H9 (cell line): Measurements from ENCODE around the gene ADAMTSL5. TPM values are rescaled to one million over a fixed set of nuclear protein-coding genes. Genes with fewer than 3 reads are reported as not detected.

Experiments
- DNase-seq: peaks from one replicate; pipeline ENCODE4 v3.0.0-alpha.2; 2017
- H2AFZ ChIP-seq: one replicate; pipeline ENCODE4 v1.6.1; 2013; ENCODE audit warnings: mild to moderate bottlenecking, low read length, control low read depth, moderate library complexity
- H2AK5ac ChIP-seq: 2 replicates; pipeline ENCODE4 v1.6.1; 2013; ENCODE audit warnings: low read length, control low read depth, mixed read lengths; ENCODE audit not compliant: insufficient read length
- H2BK120ac ChIP-seq: one replicate; pipeline ENCODE4 v1.6.1; 2013; ENCODE audit warnings: low read depth, mild to moderate bottlenecking, low read length, control low read depth, inconsistent platforms; ENCODE audit not compliant: poor library complexity, severe bottlenecking
- H2BK12ac ChIP-seq: 2 replicates; pipeline ENCODE4 v1.6.1; 2013; ENCODE audit warnings: low read length, control low read depth, mixed read lengths, low read depth; ENCODE audit not compliant: insufficient read length
- H2BK15ac ChIP-seq: 2 replicates; pipeline ENCODE4 v1.6.1; 2013; ENCODE audit warnings: low read depth, low read length, control low read depth
- H2BK20ac ChIP-seq: one replicate; pipeline ENCODE4 v1.6.1; 2013; ENCODE audit warnings: low read depth, mild to moderate bottlenecking, low read length, control low read depth, inconsistent platforms; ENCODE audit not compliant: poor library complexity, severe bottlenecking
- H2BK5ac ChIP-seq: 2 replicates; pipeline ENCODE4 v1.6.1; 2013; ENCODE audit warnings: low read length, control low read depth, mixed read lengths; ENCODE audit not compliant: insufficient read length
- H3K14ac ChIP-seq: 2 replicates; pipeline ENCODE4 v1.6.1; 2013; ENCODE audit warnings: low read length, control low read depth; ENCODE audit not compliant: insufficient read depth
- H3K18ac ChIP-seq: 2 replicates; pipeline ENCODE4 v1.6.1; 2013; ENCODE audit warnings: low read depth, mild to moderate bottlenecking, mixed read lengths, low read length, control low read depth; ENCODE audit not compliant: insufficient read length
- H3K23ac ChIP-seq: 2 replicates; pipeline ENCODE4 v1.6.1; 2013; ENCODE audit warnings: low read length, control low read depth, mixed read lengths, low read depth; ENCODE audit not compliant: insufficient read length
- H3K23me2 ChIP-seq: 2 replicates; pipeline ENCODE4 v1.6.1; 2013; ENCODE audit warnings: low read depth, mild to moderate bottlenecking, mixed read lengths, low read length, control low read depth; ENCODE audit not compliant: insufficient read length, poor library complexity, severe bottlenecking
- H3K27ac ChIP-seq: 2 replicates; pipeline ENCODE4 v1.5.1; 2013; ENCODE audit warnings: low read length, control low read depth, mixed read lengths, low read depth; ENCODE audit not compliant: insufficient read length
- H3K27me3 ChIP-seq: 2 replicates; pipeline ENCODE4 v1.6.1; 2013; ENCODE audit warnings: low read length, control low read depth, inconsistent platforms; ENCODE audit not compliant: insufficient read depth
- H3K4ac ChIP-seq: 2 replicates; pipeline ENCODE4 v1.6.1; 2013; ENCODE audit warnings: low read depth, mild to moderate bottlenecking, control low read depth, inconsistent platforms, low read length, moderate library complexity
- H3K4me1 ChIP-seq: 2 replicates; pipeline ENCODE4 v1.6.1; 2013; ENCODE audit warnings: low read length, control low read depth, inconsistent platforms; ENCODE audit not compliant: insufficient read depth
- H3K4me2 ChIP-seq: 2 replicates; pipeline ENCODE4 v1.6.1; 2013; ENCODE audit warnings: low read length, control low read depth, mixed read lengths; ENCODE audit not compliant: insufficient read length, insufficient read depth
- H3K56ac ChIP-seq: 2 replicates; pipeline ENCODE4 v1.6.1; 2013; ENCODE audit warnings: low read depth, mild to moderate bottlenecking, mixed read lengths, low read length, control low read depth; ENCODE audit not compliant: insufficient read length
- H3K79me1 ChIP-seq: 2 replicates; pipeline ENCODE4 v1.6.1; 2013; ENCODE audit warnings: low read depth, mild to moderate bottlenecking, moderate library complexity, low read length, control low read depth, inconsistent platforms; ENCODE audit not compliant: insufficient read depth, poor library complexity, severe bottlenecking
- H3K79me2 ChIP-seq: 2 replicates; pipeline ENCODE4 v1.6.1; 2013; ENCODE audit warnings: low read length, control low read depth, inconsistent platforms; ENCODE audit not compliant: insufficient read depth
- H3K9ac ChIP-seq: 2 replicates; pipeline ENCODE4 v1.6.1; 2013; ENCODE audit warnings: low read length, control low read depth, mixed read lengths; ENCODE audit not compliant: insufficient read length; ENCODE audit errors: extremely low read depth
- H3K9me3 ChIP-seq: one replicate; pipeline ENCODE4 v1.6.1; 2013; ENCODE audit warnings: low read depth, low read length, inconsistent platforms; ENCODE audit not compliant: control insufficient read depth
- H3T11ph ChIP-seq: one replicate; pipeline ENCODE4 v1.6.1; 2013; ENCODE audit warnings: mild to moderate bottlenecking, low read length, control low read depth, inconsistent platforms
- H4K20me1 ChIP-seq: one replicate; pipeline ENCODE4 v1.6.1; 2013; ENCODE audit not compliant: control insufficient read depth, insufficient read length, insufficient read depth
- H4K5ac ChIP-seq: 2 replicates; pipeline ENCODE4 v1.6.1; 2013; ENCODE audit warnings: low read depth, mild to moderate bottlenecking, mixed read lengths, low read length, control low read depth; ENCODE audit not compliant: insufficient read length
- H4K8ac ChIP-seq: replicated peaks from 2 replicates; pipeline ENCODE4 v1.6.1; 2013; ENCODE audit warnings: low read length, control low read depth, mixed read lengths, low read depth; ENCODE audit not compliant: insufficient read length
- H4K91ac ChIP-seq: 2 replicates; pipeline ENCODE4 v1.6.1; 2013; ENCODE audit warnings: low read depth, mild to moderate bottlenecking, moderate library complexity, mixed read lengths, low read length, control low read depth; ENCODE audit not compliant: insufficient read length
- H3K27ac Mint-ChIP-seq, 3 experiments: 2 replicates in 2 of 3; 3 replicates in 1 of 3; pipeline ENCODE4 v1.8.0; 2020 to 2021; ENCODE audit warnings: mixed read lengths in 3 of 3, mild to moderate bottlenecking in 1 of 3, moderate library complexity in 1 of 3
- H3K27me3 Mint-ChIP-seq: 2 replicates; pipeline ENCODE4 v1.8.0; 2021; ENCODE audit warnings: low read depth, mild to moderate bottlenecking, moderate library complexity, mixed read lengths
- H3K36me3 Mint-ChIP-seq, 3 experiments: 2 replicates in 2 of 3; 3 replicates in 1 of 3; pipeline ENCODE4 v1.8.0; 2020 to 2021; ENCODE audit warnings: low read depth in 3 of 3, mixed read lengths in 3 of 3; ENCODE audit not compliant: insufficient read depth in 1 of 3
- H3K4me1 Mint-ChIP-seq, 2 experiments: 2 replicates each; pipeline ENCODE4 v1.8.0; 2020; ENCODE audit warnings: mixed read lengths in 2 of 2
- H3K4me3 Mint-ChIP-seq, 2 experiments: 2 replicates in 1 of 2; 3 replicates in 1 of 2; pipeline ENCODE4 v1.8.0; 2020 to 2021; ENCODE audit warnings: mild to moderate bottlenecking in 2 of 2, mixed read lengths in 2 of 2, moderate library complexity in 1 of 2
- H3K9me3 Mint-ChIP-seq, 2 experiments: 2 replicates in 1 of 2; 3 replicates in 1 of 2; pipeline ENCODE4 v1.8.0; 2020; ENCODE audit warnings: mild to moderate bottlenecking in 2 of 2, mixed read lengths in 2 of 2, moderate library complexity in 1 of 2
- WGBS: extraction: QIAGEN DNeasy Blood & Tissue Kit; methylation state at CpG from one replicate; pipeline ENCODE4 v1.1.7; 2013; ENCODE audit warnings: missing lambda C conversion rate, low lambda C conversion rate, mixed read lengths; ENCODE audit not compliant: insufficient read length; ENCODE audit errors: extremely low coverage; 5-methylcytosine and 5-hydroxymethylcytosine counted together
- total RNA-seq: library from RNA; stranded (reverse); gene quantifications from 2 replicates; pipeline ENCODE4 v1.2.1, GENCODE V29; 2021
- TF ChIP-seq, protein P1 (sequence below): fragments of 200-600 bp; sonication (generic); conservative IDR thresholded peaks from 3 replicates; pipeline ENCODE4 v1.8.0; 2021; ENCODE audit warnings: antibody characterized with exemption, mild to moderate bottlenecking

The ADAMTSL5 gene
- total RNA-seq, 1 experiment from 2014 or later = 1.5 TPM

DNA sequence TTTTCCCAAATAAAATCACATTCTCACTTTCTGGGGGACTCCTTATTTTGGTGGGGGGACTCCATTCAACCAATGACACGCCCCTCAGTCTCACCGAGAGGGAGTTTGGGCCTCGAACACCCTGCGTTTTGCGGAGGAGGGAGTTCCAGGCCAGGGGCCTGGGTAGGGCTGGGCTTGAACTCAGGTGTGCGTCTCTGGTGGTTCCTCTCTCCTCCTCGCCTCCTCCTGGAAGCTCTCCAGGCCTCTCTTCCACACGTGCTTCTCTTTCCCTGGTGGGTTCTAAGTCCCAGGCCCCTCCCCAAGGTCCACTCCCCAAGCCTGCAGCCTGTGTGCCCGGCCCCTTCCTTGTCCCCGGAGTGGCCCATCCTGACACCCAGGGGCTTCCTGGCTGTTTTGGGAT, 40.6 kb upstream of the ADAMTSL5 start:
- Histone ChIP-seq H3K4me2 (no peak overlapping the region), H4K91ac (no peak overlapping the region), H2BK5ac (no peak overlapping the region), H4K5ac (no peak overlapping the region), H2BK15ac (no peak overlapping the region), H3K79me2 (no peaks in the 10 kb centered on the region; the same call in 1 of the 2 replicates), H2AK5ac (no peak overlapping the region), H3K9ac (no peak overlapping the region), H3K14ac (no peak overlapping the region), H3K56ac (no peak overlapping the region), H2BK12ac (no peak overlapping the region), H2BK20ac (no peak overlapping the region), H4K20me1 (no peaks in the 10 kb centered on the region), H3K18ac (no peak overlapping the region), H3K9me3 (no peaks in the 10 kb centered on the region), H2AFZ (no peak overlapping the region), H3K4me1 (no peaks in the 10 kb centered on the region), H3K27me3 (no peaks in the 10 kb centered on the region), H3K4ac (no peak overlapping the region), H2BK120ac (no peak overlapping the region), H4K8ac (no peak overlapping the region), H3K23me2 (no peaks in the 10 kb centered on the region), H3K27ac (no peak overlapping the region), H3K79me1 (no peaks in the 10 kb centered on the region), H3T11ph (no peak overlapping the region), H3K23ac (no peak overlapping the region)
- Mint-ChIP-seq H3K9me3 (no peaks in the 10 kb centered on the region), H3K36me3 (peaks cover 0 to 14% (median 11%) of the 10 kb centered on the region in 3 experiments; a peak in 5 of 7 replicates), H3K4me3 (no peak overlapping the region), H3K27ac (no peak overlapping the region), H3K27me3 (peaks cover 1% of the 10 kb centered on the region; the same call in 1 of the 2 replicates), H3K4me1 (no peaks in the 10 kb centered on the region)
- TF ChIP-seq, protein P1, sequence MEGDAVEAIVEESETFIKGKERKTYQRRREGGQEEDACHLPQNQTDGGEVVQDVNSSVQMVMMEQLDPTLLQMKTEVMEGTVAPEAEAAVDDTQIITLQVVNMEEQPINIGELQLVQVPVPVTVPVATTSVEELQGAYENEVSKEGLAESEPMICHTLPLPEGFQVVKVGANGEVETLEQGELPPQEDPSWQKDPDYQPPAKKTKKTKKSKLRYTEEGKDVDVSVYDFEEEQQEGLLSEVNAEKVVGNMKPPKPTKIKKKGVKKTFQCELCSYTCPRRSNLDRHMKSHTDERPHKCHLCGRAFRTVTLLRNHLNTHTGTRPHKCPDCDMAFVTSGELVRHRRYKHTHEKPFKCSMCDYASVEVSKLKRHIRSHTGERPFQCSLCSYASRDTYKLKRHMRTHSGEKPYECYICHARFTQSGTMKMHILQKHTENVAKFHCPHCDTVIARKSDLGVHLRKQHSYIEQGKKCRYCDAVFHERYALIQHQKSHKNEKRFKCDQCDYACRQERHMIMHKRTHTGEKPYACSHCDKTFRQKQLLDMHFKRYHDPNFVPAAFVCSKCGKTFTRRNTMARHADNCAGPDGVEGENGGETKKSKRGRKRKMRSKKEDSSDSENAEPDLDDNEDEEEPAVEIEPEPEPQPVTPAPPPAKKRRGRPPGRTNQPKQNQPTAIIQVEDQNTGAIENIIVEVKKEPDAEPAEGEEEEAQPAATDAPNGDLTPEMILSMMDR = no peak
- no CpG with 5 or more reads among the region's 10 CpGs for WGBS
- no peak for DNase-seq
